ENCODE data around the gene ANAPC16. TPM values are rescaled to one million over a fixed set of nuclear protein-coding genes. Genes with fewer than 3 reads are reported as not detected.
"Not testable (repeated sequence)": the region's sequence is repeated elsewhere in the genome, so short reads cannot be mapped to it uniquely, and the experiment has no call there.

The ANAPC16 gene
- total RNA-seq, 2 donors from 2014 or later, result 57.4 to 68.4 TPM

DNA sequence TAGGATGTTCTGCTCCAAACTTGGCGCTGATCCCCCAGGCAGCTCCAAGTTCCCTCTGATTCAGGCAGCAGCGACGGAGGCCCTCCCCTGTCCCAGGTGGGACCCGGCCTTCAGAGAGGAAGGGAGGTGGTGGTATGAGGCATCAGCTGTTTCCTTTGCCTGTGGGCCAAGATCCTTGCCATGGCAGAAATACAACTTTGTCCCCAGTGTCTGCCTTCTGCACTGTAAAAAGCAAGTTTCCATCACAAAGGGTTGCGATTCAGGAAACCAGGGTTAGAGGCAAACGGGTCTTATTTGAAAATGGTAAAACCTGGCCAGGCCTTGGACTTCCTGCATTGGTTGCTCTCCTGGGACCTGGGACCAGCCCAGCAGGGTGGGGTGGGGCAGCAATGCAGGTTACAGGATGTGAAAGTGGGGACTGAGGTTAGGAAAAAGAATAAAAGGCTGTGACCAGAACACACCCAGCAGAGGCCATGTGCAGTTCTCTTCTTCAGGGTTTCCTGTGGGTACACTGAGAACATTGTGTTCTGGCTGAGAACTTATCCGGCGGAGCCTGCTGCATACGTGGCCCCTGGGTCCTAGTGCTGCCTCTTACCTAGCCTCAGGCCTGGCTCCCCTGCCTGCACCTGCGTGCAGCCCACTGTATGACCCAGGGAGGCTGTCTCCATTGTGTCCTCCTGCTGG, 32.8 kb downstream of the ANAPC16 start:
- no peaks in the 10 kb centered on the region for H3K27me3 Mint-ChIP-seq (ENCODE audit: insufficient read depth)
- H3K27ac ChIP-seq (ENCODE audit: low read depth, low read length), result peak overlapping the region; percentile 77
- H3K9me3 ChIP-seq (ENCODE audit: control insufficient read depth, low read length), result no peaks in the 10 kb centered on the region
- no peaks in the 10 kb centered on the region for H3K36me3 Mint-ChIP-seq (ENCODE audit: low read depth)
- DNase-seq, result peak; percentile 85
- H3K4me3 Mint-ChIP-seq, result peak overlapping the region; percentile 32
- H3K27me3 ChIP-seq (ENCODE audit: control insufficient read depth, insufficient read depth, low read length, poor library complexity, severe bottlenecking), result no peaks in the 10 kb centered on the region
- H3K4me1 Mint-ChIP-seq, result peaks cover 30% of the 10 kb centered on the region
- peak overlapping the region; percentile 56 for H3K4me3 ChIP-seq (ENCODE audit: low read length)
- TF ChIP-seq, protein P1, sequence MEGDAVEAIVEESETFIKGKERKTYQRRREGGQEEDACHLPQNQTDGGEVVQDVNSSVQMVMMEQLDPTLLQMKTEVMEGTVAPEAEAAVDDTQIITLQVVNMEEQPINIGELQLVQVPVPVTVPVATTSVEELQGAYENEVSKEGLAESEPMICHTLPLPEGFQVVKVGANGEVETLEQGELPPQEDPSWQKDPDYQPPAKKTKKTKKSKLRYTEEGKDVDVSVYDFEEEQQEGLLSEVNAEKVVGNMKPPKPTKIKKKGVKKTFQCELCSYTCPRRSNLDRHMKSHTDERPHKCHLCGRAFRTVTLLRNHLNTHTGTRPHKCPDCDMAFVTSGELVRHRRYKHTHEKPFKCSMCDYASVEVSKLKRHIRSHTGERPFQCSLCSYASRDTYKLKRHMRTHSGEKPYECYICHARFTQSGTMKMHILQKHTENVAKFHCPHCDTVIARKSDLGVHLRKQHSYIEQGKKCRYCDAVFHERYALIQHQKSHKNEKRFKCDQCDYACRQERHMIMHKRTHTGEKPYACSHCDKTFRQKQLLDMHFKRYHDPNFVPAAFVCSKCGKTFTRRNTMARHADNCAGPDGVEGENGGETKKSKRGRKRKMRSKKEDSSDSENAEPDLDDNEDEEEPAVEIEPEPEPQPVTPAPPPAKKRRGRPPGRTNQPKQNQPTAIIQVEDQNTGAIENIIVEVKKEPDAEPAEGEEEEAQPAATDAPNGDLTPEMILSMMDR (conservative IDR thresholded peaks at IDR 0.05), result no peak
- H3K9me3 Mint-ChIP-seq, result no peaks in the 10 kb centered on the region
- peaks cover 20% of the 10 kb centered on the region for H3K4me1 ChIP-seq (ENCODE audit: control insufficient read depth, insufficient read depth, low read length)
- H3K36me3 ChIP-seq (ENCODE audit: control insufficient read depth, insufficient read depth, low read length), result no peaks in the 10 kb centered on the region
- peak overlapping the region; percentile 89 for H3K27ac Mint-ChIP-seq
- 39 to 53% methylated on average over 4 to 10 of the region's 10 CpGs for WGBS, 2 experiments (ENCODE audit: insufficient coverage in 1 of 2, insufficient read length in 1 of 2)
- no peak overlapping the region for H3K9ac ChIP-seq (ENCODE audit: extremely low read depth, low read length, poor library complexity, severe bottlenecking)

DNA sequence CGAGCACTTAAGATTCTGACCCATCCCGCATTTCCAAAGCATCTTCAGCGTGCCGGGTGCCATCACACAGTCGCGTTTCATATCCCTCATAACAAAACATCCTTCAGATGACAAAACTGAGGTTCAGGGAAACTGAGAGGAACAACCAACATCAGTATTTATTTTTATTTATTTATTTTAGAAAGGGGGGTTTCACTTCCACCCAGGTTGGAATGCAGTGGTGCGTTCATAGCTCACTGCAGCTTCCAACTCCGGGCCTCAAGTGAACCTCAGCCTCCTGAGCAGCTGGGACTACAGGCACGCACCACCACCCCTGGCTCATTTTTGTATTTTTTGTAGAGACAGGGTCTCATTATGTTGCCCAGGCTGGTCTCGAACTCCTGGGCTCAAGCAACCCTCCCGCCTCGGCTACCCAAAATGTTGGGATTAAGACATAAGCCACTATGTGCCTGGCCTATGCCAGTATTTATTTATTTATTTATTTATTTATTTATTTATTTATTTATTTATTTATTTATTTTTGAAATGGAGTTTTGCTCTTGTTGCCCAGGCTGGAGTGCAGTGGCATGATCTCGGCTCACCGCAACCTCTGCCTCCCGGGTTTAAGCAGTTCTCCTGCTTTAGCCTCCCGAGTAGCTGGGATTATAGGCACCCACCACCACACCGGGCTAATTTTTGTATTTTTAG, 33.5 kb downstream of the ANAPC16 start:
- not testable (repeated sequence) for H3K27ac ChIP-seq (ENCODE audit: low read depth, low read length); H3K9me3 ChIP-seq (ENCODE audit: control insufficient read depth, low read length); H3K27ac Mint-ChIP-seq; DNase-seq; H3K4me3 Mint-ChIP-seq; H3K27me3 Mint-ChIP-seq (ENCODE audit: insufficient read depth); H3K36me3 ChIP-seq (ENCODE audit: control insufficient read depth, insufficient read depth, low read length); H3K27me3 ChIP-seq (ENCODE audit: control insufficient read depth, insufficient read depth, low read length, poor library complexity, severe bottlenecking); H3K36me3 Mint-ChIP-seq (ENCODE audit: low read depth); H3K4me3 ChIP-seq (ENCODE audit: low read length); H3K9me3 Mint-ChIP-seq; H3K9ac ChIP-seq (ENCODE audit: extremely low read depth, low read length, poor library complexity, severe bottlenecking)
- H3K4me1 ChIP-seq (ENCODE audit: control insufficient read depth, insufficient read depth, low read length), result peaks cover 13% of the 10 kb centered on the region
- WGBS, 2 experiments (ENCODE audit: insufficient coverage in 1 of 2, insufficient read length in 1 of 2), result 92 to 95% methylated on average over 15 to 17 of the region's 17 CpGs
- peaks cover 28% of the 10 kb centered on the region for H3K4me1 Mint-ChIP-seq

DNA sequence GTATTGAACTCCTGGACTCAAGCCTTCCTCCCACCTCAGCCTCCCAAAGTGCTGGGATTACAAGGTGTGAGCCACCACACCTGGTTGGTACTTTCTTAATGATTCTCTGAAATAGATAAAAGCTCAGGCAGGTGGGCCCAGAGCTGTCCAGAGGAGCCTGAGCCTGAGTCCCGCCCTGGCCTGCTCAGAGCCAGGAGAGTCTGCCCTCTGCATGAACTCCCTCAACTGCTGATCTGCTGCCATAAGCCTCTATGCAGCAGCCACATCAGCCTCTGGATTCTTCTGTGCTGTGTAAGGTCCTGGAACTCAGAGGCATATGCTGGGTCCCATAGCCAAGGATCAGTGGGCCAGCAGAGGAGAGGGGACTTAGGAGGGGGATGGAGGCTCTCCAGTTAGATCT, 34.9 kb downstream of the ANAPC16 start:
- peaks cover 8% of the 10 kb centered on the region for H3K4me1 ChIP-seq (ENCODE audit: control insufficient read depth, insufficient read depth, low read length)
- Mint-ChIP-seq H3K9me3 (no peaks in the 10 kb centered on the region), H3K27ac (no peak overlapping the region), H3K27me3 (ENCODE audit: insufficient read depth) (no peaks in the 10 kb centered on the region), H3K36me3 (ENCODE audit: low read depth) (no peaks in the 10 kb centered on the region), H3K4me1 (peaks cover 33% of the 10 kb centered on the region), H3K4me3 (no peak overlapping the region)
- H3K9me3 ChIP-seq (ENCODE audit: control insufficient read depth, low read length), result no peaks in the 10 kb centered on the region
- H3K27me3 ChIP-seq (ENCODE audit: control insufficient read depth, insufficient read depth, low read length, poor library complexity, severe bottlenecking), result no peaks in the 10 kb centered on the region
- H3K9ac ChIP-seq (ENCODE audit: extremely low read depth, low read length, poor library complexity, severe bottlenecking), result no peak overlapping the region
- H3K4me3 ChIP-seq (ENCODE audit: low read length), result no peak overlapping the region
- DNase-seq, result no peak
- 86 to 92% methylated on average over 1 of the region's 1 CpG for WGBS, 2 experiments (ENCODE audit: insufficient coverage in 1 of 2, insufficient read length in 1 of 2)
- TF ChIP-seq, protein P1 (conservative IDR thresholded peaks at IDR 0.05), result no peak
- no peak overlapping the region for H3K27ac ChIP-seq (ENCODE audit: low read depth, low read length)
- H3K36me3 ChIP-seq (ENCODE audit: control insufficient read depth, insufficient read depth, low read length), result no peaks in the 10 kb centered on the region

Data from endodermal cell (in vitro differentiated cells).